CD4-positive, CD25-positive, alpha-beta regulatory T cell (primary cell): ENCODE results near the gene DHX30. TPM values are rescaled to one million over a fixed set of nuclear protein-coding genes. Genes with fewer than 3 reads are reported as not detected.
A peak's percentile ranks its signal among the peaks of the same experiment; 100 is the strongest.

ENCODE experiments used
- ATAC-seq, 2 donors: fragments of 150-1000 bp; cut with Tn5 transposase; one replicate each; pipeline ENCODE4 v1.10.0; 2021; ENCODE audit warnings: low read depth in 2 of 2, moderate number of reproducible peaks in 2 of 2, moderate library complexity in 1 of 2
- DNase-seq, 3 donors: peaks; one replicate each; pipeline versions ENCODE4 v3.0.0 to v3.0.0-alpha.2; 2012 to 2022; ENCODE audit warnings: mixed read lengths in 1 of 3
- H3K27ac ChIP-seq: one replicate; pipeline ENCODE4 v1.7.0; 2013; ENCODE audit warnings: mild to moderate bottlenecking, low read length; ENCODE audit not compliant: insufficient read depth, poor library complexity, severe bottlenecking
- H3K27me3 ChIP-seq: one replicate; pipeline ENCODE4 v1.7.0; 2013; ENCODE audit warnings: low read length; ENCODE audit not compliant: control insufficient read depth, insufficient read depth
- H3K36me3 ChIP-seq: one replicate; pipeline ENCODE4 v1.7.0; 2013; ENCODE audit warnings: mild to moderate bottlenecking, low read length, moderate library complexity; ENCODE audit not compliant: control insufficient read depth, insufficient read depth
- H3K4me1 ChIP-seq: 2 replicates; pipeline ENCODE4 v1.7.0; 2013; ENCODE audit warnings: mild to moderate bottlenecking, low read length; ENCODE audit not compliant: insufficient read depth, control insufficient read depth, poor library complexity, severe bottlenecking
- H3K4me3 ChIP-seq: one replicate; pipeline ENCODE4 v1.7.0; 2013; ENCODE audit warnings: low read depth, mild to moderate bottlenecking, low read length, moderate library complexity
- H3K9me3 ChIP-seq, 2 experiments: 1 replicate in 1 of 2; 2 replicates in 1 of 2; pipeline ENCODE4 v1.7.0; 2013; ENCODE audit warnings: low read length in 2 of 2, mild to moderate bottlenecking in 1 of 2, moderate library complexity in 1 of 2; ENCODE audit not compliant: control insufficient read depth in 2 of 2
- H3K27ac Mint-ChIP-seq, 3 donors: one replicate each; pipeline ENCODE4 v1.8.0; 2020 to 2022; ENCODE audit warnings: mild to moderate bottlenecking in 3 of 3, mixed read lengths in 3 of 3, moderate library complexity in 2 of 3
- H3K27me3 Mint-ChIP-seq: one replicate; pipeline ENCODE4 v1.8.0; 2022; ENCODE audit warnings: mild to moderate bottlenecking, mixed read lengths
- H3K36me3 Mint-ChIP-seq: one replicate; pipeline ENCODE4 v1.8.0; 2020; ENCODE audit warnings: mixed read lengths
- H3K4me1 Mint-ChIP-seq, 4 donors: one replicate each; pipeline ENCODE4 v1.8.0; 2020 to 2022; ENCODE audit warnings: mixed read lengths in 4 of 4, mild to moderate bottlenecking in 1 of 4
- H3K4me3 Mint-ChIP-seq, 4 donors: one replicate each; pipeline ENCODE4 v1.8.0; 2020 to 2022; ENCODE audit warnings: mild to moderate bottlenecking in 4 of 4, mixed read lengths in 4 of 4, moderate library complexity in 3 of 4
- H3K9me3 Mint-ChIP-seq, 7 donors: one replicate each; pipeline ENCODE4 v1.8.0; 2020 to 2022; ENCODE audit warnings: mixed read lengths in 7 of 7, mild to moderate bottlenecking in 3 of 7, moderate library complexity in 2 of 7
- polyA plus RNA-seq, 4 donors: library from polyadenylated mRNA; unstranded; fragments of 300-500 nt; fragmentation: Illumina TruSeq; gene quantifications; one replicate each; pipeline ENCODE4 v1.2.3, GENCODE V29; 2021
- total RNA-seq: library from RNA; stranded (reverse); gene quantifications from one replicate; pipeline ENCODE4 v1.2.3, GENCODE V29; 2022

DHX30 gene
- total and polyA plus RNA-seq, 5 donors from 2014 or later = 34.7 to 70.7 (median 35.4) TPM

GRCh38 chr3:47891613-47892005 lies 88.7 kb downstream of the DHX30 start:
- no peaks in the 10 kb centered on the region for H3K27me3 Mint-ChIP-seq
- no peaks in the 10 kb centered on the region for H3K9me3 Mint-ChIP-seq
- peak overlapping the region in 1 of 3 donors; percentile 26 for H3K27ac Mint-ChIP-seq
- H3K4me3 Mint-ChIP-seq = no peak overlapping the region
- Histone ChIP-seq H3K27me3 (no peaks in the 10 kb centered on the region), H3K27ac (no peak overlapping the region), H3K36me3 (peaks cover 23% of the 10 kb centered on the region), H3K9me3 (no peaks in the 10 kb centered on the region), H3K4me1 (no peaks in the 10 kb centered on the region), H3K4me3 (no peak overlapping the region)
- DNase-seq = no peak
- peaks cover 45% of the 10 kb centered on the region for H3K36me3 Mint-ChIP-seq
- ATAC-seq = no peak
- peaks cover 0 to 6% (median 2%) of the 10 kb centered on the region in 4 donors for H3K4me1 Mint-ChIP-seq

GRCh38 chr3:47892286-47893040 lies 89.5 kb downstream of the DHX30 start:
- Mint-ChIP-seq H3K27me3 (no peaks in the 10 kb centered on the region), H3K4me1 (peaks cover 0 to 4% (median 1%) of the 10 kb centered on the region in 4 donors), H3K4me3 (no peak overlapping the region), H3K27ac (no peak overlapping the region), H3K9me3 (no peaks in the 10 kb centered on the region), H3K36me3 (peaks cover 44% of the 10 kb centered on the region)
- no peak for ATAC-seq
- Histone ChIP-seq H3K9me3 (no peaks in the 10 kb centered on the region), H3K36me3 (peaks cover 23% of the 10 kb centered on the region), H3K4me1 (no peaks in the 10 kb centered on the region), H3K4me3 (no peak overlapping the region), H3K27ac (no peak overlapping the region), H3K27me3 (no peaks in the 10 kb centered on the region)
- DNase-seq = no peak

- no peaks in the 10 kb centered on the region for H3K27me3 ChIP-seq
- no peaks in the 10 kb centered on the region for H3K9me3 ChIP-seq
- peaks cover 0 to 14% (median 5%) of the 10 kb centered on the region in 4 donors for H3K4me1 Mint-ChIP-seq
- DNase-seq (no peak), ATAC-seq (no peak)
- H3K27ac Mint-ChIP-seq = no peak overlapping the region
- peaks cover 20% of the 10 kb centered on the region for H3K36me3 ChIP-seq
- H3K9me3 Mint-ChIP-seq = no peaks in the 10 kb centered on the region
- no peaks in the 10 kb centered on the region for H3K4me1 ChIP-seq
- no peak overlapping the region for H3K27ac ChIP-seq
- H3K4me3 Mint-ChIP-seq = no peak overlapping the region
- H3K4me3 ChIP-seq = no peak overlapping the region
- peaks cover 38% of the 10 kb centered on the region for H3K36me3 Mint-ChIP-seq
- H3K27me3 Mint-ChIP-seq = no peaks in the 10 kb centered on the region
Observed at GRCh38 chr3:47895241-47895640, 92.3 kb downstream of the DHX30 start.

- H3K27me3 ChIP-seq = no peaks in the 10 kb centered on the region
- DNase-seq = no peak
- ATAC-seq = no peak
- H3K9me3 ChIP-seq = no peaks in the 10 kb centered on the region
- Mint-ChIP-seq H3K4me1 (peaks cover 0 to 14% (median 5%) of the 10 kb centered on the region in 4 donors), H3K9me3 (no peaks in the 10 kb centered on the region), H3K27me3 (no peaks in the 10 kb centered on the region), H3K36me3 (peaks cover 31% of the 10 kb centered on the region), H3K4me3 (no peak overlapping the region), H3K27ac (no peak overlapping the region)
- H3K4me3 ChIP-seq = no peak overlapping the region
- no peaks in the 10 kb centered on the region for H3K4me1 ChIP-seq
- H3K36me3 ChIP-seq = peaks cover 12% of the 10 kb centered on the region
- no peak overlapping the region for H3K27ac ChIP-seq
Observed at GRCh38 chr3:47896736-47897135, 93.8 kb downstream of the DHX30 start.

GRCh38 chr3:47897954-47898353 lies 95.0 kb downstream of the DHX30 start:
- H3K4me3 ChIP-seq = no peak overlapping the region
- ATAC-seq (no peak), DNase-seq (peak in 2 of 3 donors; percentile 21 to 45)
- peak overlapping the region in 1 of 3 donors; percentile 65 for H3K27ac Mint-ChIP-seq
- H3K36me3 ChIP-seq = peaks cover 4% of the 10 kb centered on the region
- no peaks in the 10 kb centered on the region for H3K27me3 ChIP-seq
- H3K36me3 Mint-ChIP-seq = peaks cover 23% of the 10 kb centered on the region
- H3K4me1 Mint-ChIP-seq = peaks cover 0 to 14% (median 6%) of the 10 kb centered on the region in 4 donors
- H3K4me1 ChIP-seq = no peaks in the 10 kb centered on the region
- no peaks in the 10 kb centered on the region for H3K27me3 Mint-ChIP-seq
- no peaks in the 10 kb centered on the region for H3K9me3 ChIP-seq
- H3K27ac ChIP-seq = no peak overlapping the region
- no peaks in the 10 kb centered on the region for H3K9me3 Mint-ChIP-seq
- H3K4me3 Mint-ChIP-seq = peak overlapping the region in 1 of 4 donors; percentile 22

GRCh38 chr3:47899495-47900108 lies 96.7 kb downstream of the DHX30 start:
- H3K36me3 Mint-ChIP-seq = peaks cover 23% of the 10 kb centered on the region
- no peaks in the 10 kb centered on the region for H3K27me3 ChIP-seq
- ATAC-seq = no peak

More at GRCh38 chr3:47899495-47900108, 96.7 kb downstream of the DHX30 start:
- H3K27me3 Mint-ChIP-seq = no peaks in the 10 kb centered on the region
- peaks cover 0 to 14% (median 9%) of the 10 kb centered on the region in 4 donors for H3K4me1 Mint-ChIP-seq
- no peak overlapping the region for H3K4me3 ChIP-seq
- H3K9me3 Mint-ChIP-seq = no peaks in the 10 kb centered on the region
- H3K4me3 Mint-ChIP-seq = no peak overlapping the region
- peak overlapping the region in 1 of 3 donors; percentile 65 for H3K27ac Mint-ChIP-seq
- H3K9me3 ChIP-seq = no peaks in the 10 kb centered on the region
- no peak for DNase-seq
- peaks cover 4% of the 10 kb centered on the region for H3K36me3 ChIP-seq
- H3K27ac ChIP-seq = no peak overlapping the region
- H3K4me1 ChIP-seq = no peaks in the 10 kb centered on the region
